ENCODE data around the gene GPC6. TPM values are rescaled to one million over a fixed set of nuclear protein-coding genes. Genes with fewer than 3 reads are reported as not detected.

GPC6 gene
- total RNA-seq, 1 experiment from 2014 or later = 0.22 TPM

- Histone ChIP-seq H3K36me3 (ENCODE audit: control insufficient read depth in 1 of 2, insufficient read depth in 2 of 2, low read length in 2 of 2) (no peaks in the 10 kb centered on the region), H3K4me3 (replicated peaks in 1 of 2; ENCODE audit: low read depth in 1 of 2, low read length in 2 of 2) (no peak overlapping the region), H3K9me3 (ENCODE audit: control insufficient read depth in 1 of 2, insufficient read depth in 1 of 2, low read depth in 1 of 2, low read length in 2 of 2) (peaks cover 13 to 20% of the 10 kb centered on the region in 2 experiments; a peak in 2 of 4 replicates), H4K20me1 (ENCODE audit: insufficient read depth) (no peaks in the 10 kb centered on the region), H3K4me1 (ENCODE audit: control insufficient read depth in 1 of 2, insufficient read depth in 2 of 2, low read length in 2 of 2) (no peaks in the 10 kb centered on the region), H3K27ac (ENCODE audit: low read depth, low read length) (no peak overlapping the region), H3K9me2 (ENCODE audit: insufficient read depth) (no peaks in the 10 kb centered on the region), H3K27me3 (ENCODE audit: insufficient read depth, low read length) (no peaks in the 10 kb centered on the region), H2AFZ (ENCODE audit: low read depth, low read length, poor library complexity, severe bottlenecking) (no peak overlapping the region), H3K79me2 (ENCODE audit: insufficient read depth, low read length) (no peaks in the 10 kb centered on the region), H3K9ac (ENCODE audit: low read length) (no peak overlapping the region), H3K4me2 (ENCODE audit: low read length) (no peak overlapping the region)
- no peak for DNase-seq (ENCODE audit: low read depth, low spot score)
- RAD21 ChIA-PET (ENCODE audit: low non-redundant PET in 1 of 2, low total read pairs in 2 of 2, uncharacterized antibody in 2 of 2, unreplicated experiment in 2 of 2) = no interaction called here
- TF ChIP-seq ZNF274 (IDR thresholded peaks at IDR 0.05; ENCODE audit: low read depth, low read length) (no peak), ZBTB33 (IDR thresholded peaks at IDR 0.05; ENCODE audit: extremely low read depth, insufficient replicate concordance, low read length) (no peak), SRF (IDR thresholded peaks at IDR 0.05; ENCODE audit: low read depth) (no peak), POLR2AphosphoS5 (IDR thresholded peaks at IDR 0.05; ENCODE audit: low read depth, low read length) (no peak), SIN3A (IDR thresholded peaks at IDR 0.05; ENCODE audit: low read depth) (no peak), TCF7L2 (IDR thresholded peaks at IDR 0.05; ENCODE audit: borderline replicate concordance, extremely low read depth, insufficient read depth, insufficient read length) (no peak), CEBPB (IDR thresholded peaks at IDR 0.05; ENCODE audit: low read depth) (no peak), YY1 (IDR thresholded peaks at IDR 0.05; ENCODE audit: extremely low read depth, insufficient replicate concordance, low read depth, low read length) (no peak), EZH2phosphoT487 (IDR thresholded peaks at IDR 0.05; ENCODE audit: borderline replicate concordance) (no peak), ATF3 (IDR thresholded peaks at IDR 0.05) (no peak), CTCF (IDR thresholded peaks at IDR 0.05 in 2 of 3, conservative IDR thresholded peaks at IDR 0.05 in 1 of 3; ENCODE audit: borderline replicate concordance in 1 of 3, insufficient read depth in 1 of 3, low read depth in 2 of 3, low read length in 2 of 3) (no peak), RAD21 (IDR thresholded peaks at IDR 0.05; ENCODE audit: low read depth) (no peak), POLR2A (IDR thresholded peaks at IDR 0.05; ENCODE audit: borderline replicate concordance, extremely low read depth, insufficient read depth, insufficient read length) (no peak), ELF1 (IDR thresholded peaks at IDR 0.05; ENCODE audit: borderline replicate concordance, low read depth) (no peak), FOSL1 (IDR thresholded peaks at IDR 0.05; ENCODE audit: low read depth) (no peak)
- CTCF ChIA-PET = no interaction called here
- no peak for ATAC-seq
- no TSS peak for BruUV-seq (replicated peaks)
- intact Hi-C loops (cut with micrococcal nuclease) = no loop called here
- POLR2A ChIA-PET = no interaction called here
Observed at GRCh38 chr13:93769607-93770006, 543.0 kb downstream of the GPC6 start.
